ENCODE measurements around the gene DCTD. TPM values are rescaled to one million over a fixed set of nuclear protein-coding genes. Genes with fewer than 3 reads are reported as not detected.

The DCTD gene
- total RNA-seq, 1 donor from 2014 or later: 93.4 TPM

- Histone ChIP-seq H3K4me2 (no peak overlapping the region), H3K4me3 (no peak overlapping the region)
- H3K4me3 Mint-ChIP-seq: no peak overlapping the region
Measured at GRCh38 chr4:182880387-182881356, 36.5 kb downstream of the DCTD start.

DNA sequence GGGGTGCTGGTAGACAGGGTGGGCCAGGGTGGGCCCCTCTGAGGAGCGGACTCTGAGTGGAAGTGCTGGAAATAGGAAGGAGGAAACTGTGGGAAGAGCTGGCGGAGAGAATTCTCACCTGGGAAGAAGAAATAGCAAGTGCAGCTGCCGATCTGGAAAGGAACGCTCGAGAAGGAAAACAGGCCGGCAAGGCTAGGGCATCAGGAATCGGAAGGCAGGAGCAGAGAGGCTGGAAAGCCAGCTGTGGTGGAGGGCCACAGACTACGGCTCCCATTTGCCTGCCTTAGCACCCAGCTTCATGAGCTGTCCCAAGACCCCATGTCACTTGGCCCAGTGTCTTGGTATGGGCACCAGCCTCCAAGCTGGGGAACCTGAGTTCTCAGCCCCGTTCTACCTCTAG is 37.3 kb downstream of the DCTD start:
- no peak overlapping the region for H3K4me3 ChIP-seq
- H3K27me3 Mint-ChIP-seq (ENCODE audit: insufficient read depth, low read depth): peaks cover 4% of the 10 kb centered on the region
- H3K27ac Mint-ChIP-seq: peak overlapping the region; percentile 17
- no peaks in the 10 kb centered on the region for H3K79me2 ChIP-seq (ENCODE audit: low read depth)
- H3K36me3 ChIP-seq: peaks cover 5% of the 10 kb centered on the region
- peaks cover 12% of the 10 kb centered on the region for H3K9me3 Mint-ChIP-seq
- peaks cover 7% of the 10 kb centered on the region for H3F3A ChIP-seq (ENCODE audit: low read depth)
- H2AFZ ChIP-seq (replicated peaks): no peak overlapping the region
- H3K36me3 Mint-ChIP-seq: peaks cover 20% of the 10 kb centered on the region
- H3K27me3 ChIP-seq: no peaks in the 10 kb centered on the region
- DNase-seq (ENCODE audit: low spot score): no peak
- H3K4me3 Mint-ChIP-seq: no peak overlapping the region
- no peaks in the 10 kb centered on the region for H4K20me1 ChIP-seq (ENCODE audit: low read depth)
- no peaks in the 10 kb centered on the region for H3K9me3 ChIP-seq (ENCODE audit: low read depth)
- no peak overlapping the region for H3K9ac ChIP-seq
- peaks cover 5% of the 10 kb centered on the region for H3K4me1 ChIP-seq
- H3K4me2 ChIP-seq: no peak overlapping the region
- no peak for TF ChIP-seq EZH2 (IDR thresholded peaks at IDR 0.05)
- no peak for TF ChIP-seq EZH2phosphoT487 (IDR thresholded peaks at IDR 0.05)
- TF ChIP-seq, protein P1, sequence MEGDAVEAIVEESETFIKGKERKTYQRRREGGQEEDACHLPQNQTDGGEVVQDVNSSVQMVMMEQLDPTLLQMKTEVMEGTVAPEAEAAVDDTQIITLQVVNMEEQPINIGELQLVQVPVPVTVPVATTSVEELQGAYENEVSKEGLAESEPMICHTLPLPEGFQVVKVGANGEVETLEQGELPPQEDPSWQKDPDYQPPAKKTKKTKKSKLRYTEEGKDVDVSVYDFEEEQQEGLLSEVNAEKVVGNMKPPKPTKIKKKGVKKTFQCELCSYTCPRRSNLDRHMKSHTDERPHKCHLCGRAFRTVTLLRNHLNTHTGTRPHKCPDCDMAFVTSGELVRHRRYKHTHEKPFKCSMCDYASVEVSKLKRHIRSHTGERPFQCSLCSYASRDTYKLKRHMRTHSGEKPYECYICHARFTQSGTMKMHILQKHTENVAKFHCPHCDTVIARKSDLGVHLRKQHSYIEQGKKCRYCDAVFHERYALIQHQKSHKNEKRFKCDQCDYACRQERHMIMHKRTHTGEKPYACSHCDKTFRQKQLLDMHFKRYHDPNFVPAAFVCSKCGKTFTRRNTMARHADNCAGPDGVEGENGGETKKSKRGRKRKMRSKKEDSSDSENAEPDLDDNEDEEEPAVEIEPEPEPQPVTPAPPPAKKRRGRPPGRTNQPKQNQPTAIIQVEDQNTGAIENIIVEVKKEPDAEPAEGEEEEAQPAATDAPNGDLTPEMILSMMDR (IDR thresholded peaks at IDR 0.05): no peak
- H3K27ac ChIP-seq: no peak overlapping the region
- H3K4me1 Mint-ChIP-seq: peaks cover 30% of the 10 kb centered on the region

More at GRCh38 chr4:182880387-182881356, 36.5 kb downstream of the DCTD start:
- TF ChIP-seq EZH2 (IDR thresholded peaks at IDR 0.05) (no peak), EZH2phosphoT487 (IDR thresholded peaks at IDR 0.05) (no peak)
- TF ChIP-seq, protein P1 (IDR thresholded peaks at IDR 0.05): no peak
- Histone ChIP-seq H3K27me3 (no peaks in the 10 kb centered on the region), H3K36me3 (peaks cover 11% of the 10 kb centered on the region), H3K79me2 (ENCODE audit: low read depth) (no peaks in the 10 kb centered on the region), H2AFZ (replicated peaks) (no peak overlapping the region), H3K27ac (no peak overlapping the region), H4K20me1 (ENCODE audit: low read depth) (no peaks in the 10 kb centered on the region), H3F3A (ENCODE audit: low read depth) (peaks cover 7% of the 10 kb centered on the region), H3K9me3 (ENCODE audit: low read depth) (no peaks in the 10 kb centered on the region), H3K9ac (no peak overlapping the region), H3K4me1 (peaks cover 5% of the 10 kb centered on the region)
- peaks cover 12% of the 10 kb centered on the region for H3K9me3 Mint-ChIP-seq
- DNase-seq (ENCODE audit: low spot score): no peak
- peaks cover 4% of the 10 kb centered on the region for H3K27me3 Mint-ChIP-seq (ENCODE audit: insufficient read depth, low read depth)
- peak overlapping the region; percentile 50 for H3K27ac Mint-ChIP-seq
- peaks cover 22% of the 10 kb centered on the region for H3K4me1 Mint-ChIP-seq
- peaks cover 27% of the 10 kb centered on the region for H3K36me3 Mint-ChIP-seq

DNA sequence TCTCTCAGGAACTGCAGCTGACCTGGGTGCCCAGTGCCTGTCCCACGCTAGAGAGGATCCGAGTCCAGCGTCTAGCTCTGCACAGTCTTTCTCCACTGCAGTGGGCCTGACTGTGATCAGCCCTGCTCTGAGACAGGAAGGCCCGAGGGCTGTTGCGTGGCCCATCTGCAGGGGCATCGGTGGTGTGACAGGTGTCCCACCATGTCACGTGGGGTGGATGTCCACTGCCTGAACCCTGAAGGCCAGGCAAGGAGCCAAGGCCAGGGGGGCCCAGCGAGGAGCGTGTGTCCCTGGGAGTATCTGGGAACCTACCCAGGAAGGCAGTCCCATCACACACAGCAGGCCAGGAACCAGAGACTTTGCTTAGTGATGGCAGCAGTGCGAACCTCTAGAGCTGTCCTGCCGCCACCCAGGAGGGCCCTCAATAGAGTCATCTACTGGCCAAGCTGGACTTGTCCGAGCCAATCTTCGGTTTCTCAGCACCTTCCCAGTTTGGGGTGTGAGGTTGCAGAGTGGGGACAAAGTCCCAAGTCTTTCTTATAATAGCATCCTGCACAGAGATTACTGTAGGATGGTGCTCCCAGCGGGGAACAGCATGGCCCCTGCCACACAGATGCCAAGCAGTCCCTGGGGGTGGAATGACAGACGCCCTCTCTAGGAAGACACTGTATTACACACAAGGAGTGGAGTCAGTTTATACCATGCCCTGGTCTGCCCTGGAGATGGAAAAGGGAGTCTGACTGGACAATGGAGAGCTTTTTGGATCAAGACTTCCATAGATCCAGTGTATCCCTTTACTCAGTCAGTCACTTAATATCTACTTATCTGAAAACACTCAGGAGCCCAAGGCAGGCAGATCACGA is 38.3 kb downstream of the DCTD start:
- Histone ChIP-seq H3F3A (ENCODE audit: low read depth) (peaks cover 7% of the 10 kb centered on the region), H3K4me1 (peaks cover 5% of the 10 kb centered on the region), H2AFZ (replicated peaks) (no peak overlapping the region), H3K4me3 (no peak overlapping the region), H3K27ac (no peak overlapping the region), H3K9me3 (ENCODE audit: low read depth) (no peaks in the 10 kb centered on the region), H3K9ac (no peak overlapping the region), H4K20me1 (ENCODE audit: low read depth) (no peaks in the 10 kb centered on the region), H3K4me2 (no peak overlapping the region), H3K27me3 (no peaks in the 10 kb centered on the region), H3K79me2 (ENCODE audit: low read depth) (no peaks in the 10 kb centered on the region), H3K36me3 (no peaks in the 10 kb centered on the region)
- DNase-seq (ENCODE audit: low spot score): no peak
- H3K27ac Mint-ChIP-seq: no peak overlapping the region
- no peak overlapping the region for H3K4me3 Mint-ChIP-seq
- TF ChIP-seq EZH2 (IDR thresholded peaks at IDR 0.05) (no peak), EZH2phosphoT487 (IDR thresholded peaks at IDR 0.05) (no peak)
- TF ChIP-seq, protein P1 (IDR thresholded peaks at IDR 0.05): no peak
- H3K27me3 Mint-ChIP-seq (ENCODE audit: insufficient read depth, low read depth): peaks cover 4% of the 10 kb centered on the region
- H3K36me3 Mint-ChIP-seq: peaks cover 12% of the 10 kb centered on the region
- peaks cover 35% of the 10 kb centered on the region for H3K4me1 Mint-ChIP-seq
- H3K9me3 Mint-ChIP-seq: peaks cover 8% of the 10 kb centered on the region
